GF-D8 (cell line): ENCODE results near the gene PDE4D.

ENCODE experiments used
- DNase-seq: peaks from one replicate; lab custom pipeline; 2025; lab: John Stamatoyannopoulos, UW

PDE4D gene

DNA sequence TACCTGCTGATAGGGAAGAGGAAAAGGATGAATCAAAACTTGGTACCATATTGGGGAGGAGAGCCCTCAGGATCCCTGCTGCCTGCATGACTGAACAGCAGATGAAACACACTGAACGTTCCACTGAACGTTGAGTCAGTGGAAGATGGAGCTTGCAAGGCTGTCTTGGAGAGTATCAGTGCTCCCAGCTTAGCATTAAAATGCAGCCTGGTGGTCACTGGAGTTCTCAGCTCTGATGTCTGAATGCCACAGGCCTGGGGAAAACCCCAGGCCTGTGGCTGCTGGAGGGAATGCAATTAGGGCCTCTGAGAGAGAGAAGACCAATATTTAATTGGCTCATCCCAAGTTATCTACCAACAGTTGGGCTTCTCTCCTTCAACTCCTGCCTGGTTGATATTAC, 54.5 kb downstream of the PDE4D start:
- no peak for DNase-seq

DNA sequence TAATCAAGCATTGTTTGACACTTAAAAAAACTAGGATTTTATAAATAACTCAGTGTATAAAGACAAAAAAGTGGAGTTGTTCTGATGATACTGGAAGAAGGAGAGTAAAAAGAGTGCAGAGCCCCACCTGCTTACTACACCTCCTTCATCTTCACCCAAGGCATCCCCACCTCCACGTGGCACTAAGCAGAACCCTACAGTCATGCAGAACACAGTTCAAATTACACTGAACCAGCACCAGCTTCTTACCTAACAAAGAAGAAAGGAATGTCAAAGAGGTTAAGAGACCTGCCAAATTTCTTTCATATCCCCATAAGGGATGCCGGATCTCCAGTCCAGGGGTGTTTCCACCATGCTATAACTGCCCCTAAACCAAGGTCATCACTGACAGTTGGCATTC, 55.5 kb downstream of the PDE4D start:
- no peak for DNase-seq

DNA sequence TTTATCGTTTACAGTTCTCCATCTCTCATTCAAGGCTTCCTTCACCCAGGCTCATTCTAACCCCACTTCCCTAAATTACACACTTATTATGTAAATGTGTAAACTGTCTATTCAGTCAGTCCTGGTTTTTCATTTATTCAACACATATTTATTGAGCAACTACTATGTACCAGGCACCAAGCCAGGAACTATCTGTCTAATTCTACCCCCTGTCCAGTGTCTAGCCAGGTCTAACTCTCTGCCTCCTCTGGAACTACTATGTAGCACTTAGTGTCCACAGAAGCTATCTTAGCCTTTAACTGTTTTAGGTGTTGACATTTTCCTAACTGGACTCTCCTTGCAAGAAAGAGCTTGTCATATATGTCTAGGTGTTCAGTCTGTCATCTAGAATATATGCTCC, 56.5 kb downstream of the PDE4D start:
- no peak for DNase-seq

DNA sequence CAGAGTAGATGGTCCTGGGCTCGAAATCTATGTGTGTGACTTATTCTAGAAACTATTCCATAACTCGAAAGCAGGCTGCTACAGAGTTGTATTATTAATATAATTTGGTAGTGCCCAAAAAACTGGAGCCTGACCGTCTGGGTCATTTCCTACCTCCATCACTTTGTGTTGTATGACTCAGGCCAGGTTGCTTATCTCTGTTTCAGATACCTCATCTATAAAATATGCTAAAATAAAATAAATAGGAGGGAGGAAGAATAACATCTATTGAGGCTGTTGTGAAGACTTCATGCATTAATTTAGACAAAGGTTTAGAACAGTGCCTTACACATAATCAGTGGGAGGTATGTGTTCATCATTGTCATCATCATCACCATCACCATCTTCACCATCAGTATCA, 57.7 kb downstream of the PDE4D start:
- no peak for DNase-seq

DNA sequence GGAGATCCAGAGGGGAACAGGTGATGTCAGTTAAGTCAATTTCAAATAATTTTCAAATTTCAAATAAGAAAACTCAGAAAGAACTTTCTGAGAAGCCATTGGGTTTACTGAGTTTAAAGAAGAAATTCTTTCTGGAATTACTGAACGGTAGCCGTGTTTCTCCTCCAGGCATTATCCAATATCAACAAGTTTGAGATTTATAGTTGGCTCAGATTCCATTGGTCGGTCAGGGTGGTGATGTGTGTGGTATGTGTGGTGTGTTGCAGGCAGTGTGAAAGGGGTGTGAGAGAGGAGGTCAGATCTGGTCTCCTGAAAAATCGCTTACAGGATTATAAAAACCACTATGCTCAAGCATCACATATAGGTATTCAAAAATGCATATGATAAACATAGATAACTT, 60.1 kb downstream of the PDE4D start:
- DNase-seq = no peak

DNA sequence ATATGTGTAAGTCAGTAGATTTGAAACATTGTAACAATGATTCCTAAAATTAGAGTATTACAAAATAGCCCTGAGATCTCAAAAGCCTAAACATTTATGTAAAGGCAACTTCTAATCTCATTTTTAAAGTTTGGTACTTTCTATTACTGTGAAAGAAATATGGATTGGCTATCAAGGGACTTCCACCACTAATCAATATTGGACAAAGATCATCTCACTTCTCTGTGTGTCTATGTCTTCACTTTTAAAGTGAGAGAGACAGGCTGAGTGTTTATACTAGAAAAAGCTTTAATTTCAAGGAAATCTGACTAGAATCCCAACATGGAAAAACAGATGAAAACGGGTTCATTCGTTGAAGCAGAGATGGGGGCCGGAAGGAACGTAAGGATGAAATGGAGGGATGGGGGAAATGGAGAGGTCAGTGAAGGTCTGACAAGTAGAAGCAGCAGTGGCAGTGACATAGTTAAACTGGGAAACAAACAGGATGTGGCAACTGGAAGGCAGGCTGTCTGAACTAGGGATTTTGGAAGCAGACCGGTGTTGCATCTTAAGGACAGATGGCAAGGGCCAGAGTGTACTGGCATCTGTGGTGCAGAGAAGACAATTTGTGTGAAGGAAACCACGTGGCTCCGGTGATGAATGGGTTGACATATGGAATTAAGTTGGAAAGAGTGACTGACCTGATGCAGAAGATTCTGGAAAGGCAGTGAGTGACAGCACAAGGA, 60.8 kb downstream of the PDE4D start:
- DNase-seq = no peak

DNA sequence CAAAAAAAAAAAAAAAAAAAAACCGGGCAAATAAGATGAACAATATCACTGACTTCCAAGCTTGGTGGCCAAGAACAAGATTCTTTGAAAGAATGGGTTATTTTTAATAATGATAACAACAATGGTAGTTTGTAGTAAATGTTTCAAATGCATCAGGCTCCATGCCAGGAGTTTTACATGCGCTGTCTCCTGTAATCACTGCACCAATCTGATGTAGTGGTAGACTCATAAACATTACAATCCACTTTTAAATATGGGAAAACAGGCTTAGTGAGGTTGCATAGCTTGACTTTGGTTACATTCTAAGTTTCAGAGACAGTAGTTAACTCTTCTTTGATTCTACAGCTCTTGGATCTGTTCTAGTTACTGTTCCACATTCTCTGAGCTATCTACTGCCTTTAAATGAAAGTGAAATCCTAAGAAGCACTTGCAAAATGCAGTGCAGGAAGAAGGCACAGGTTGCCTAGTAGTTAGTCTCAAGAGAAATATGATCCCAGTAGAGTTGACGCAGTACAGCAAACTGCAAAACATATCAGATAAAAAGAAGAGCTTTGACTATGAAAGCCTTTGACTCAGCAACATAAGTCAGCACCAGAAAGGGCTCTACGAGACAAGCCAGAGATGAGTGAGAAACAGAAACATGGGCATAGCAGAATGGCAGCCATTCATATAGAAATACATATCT, 62.1 kb downstream of the PDE4D start:
- no peak for DNase-seq

DNA sequence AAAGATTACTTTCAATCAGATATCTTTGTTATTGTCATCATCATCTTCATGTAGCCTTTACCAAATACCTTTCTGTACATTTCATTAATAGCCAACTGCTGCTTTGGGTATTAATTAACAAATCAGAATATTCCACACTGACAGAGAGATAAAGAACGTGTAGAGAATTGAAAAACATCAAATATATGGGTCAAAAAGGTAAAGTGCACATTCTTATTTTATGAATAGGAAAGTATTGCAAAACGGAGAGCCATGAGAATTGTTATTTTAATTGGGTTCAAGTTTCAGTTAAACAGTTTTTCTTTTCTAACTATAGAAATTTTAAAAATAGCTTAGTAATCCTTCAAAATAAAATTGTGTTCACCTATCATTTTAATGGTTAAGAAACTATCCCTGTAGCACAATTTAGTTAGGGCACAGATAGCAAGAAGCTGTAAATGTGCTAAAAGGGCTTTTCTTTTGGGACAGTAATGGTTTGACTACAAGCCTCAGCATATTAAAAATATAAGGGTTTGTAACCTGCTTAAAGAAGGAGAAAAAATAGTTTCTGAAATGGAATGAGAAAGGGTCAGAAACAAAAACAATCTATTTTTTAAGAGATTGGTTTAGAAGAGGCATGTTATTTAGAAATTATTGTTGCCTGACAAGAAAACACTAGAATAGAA, 62.9 kb downstream of the PDE4D start:
- no peak for DNase-seq

DNA sequence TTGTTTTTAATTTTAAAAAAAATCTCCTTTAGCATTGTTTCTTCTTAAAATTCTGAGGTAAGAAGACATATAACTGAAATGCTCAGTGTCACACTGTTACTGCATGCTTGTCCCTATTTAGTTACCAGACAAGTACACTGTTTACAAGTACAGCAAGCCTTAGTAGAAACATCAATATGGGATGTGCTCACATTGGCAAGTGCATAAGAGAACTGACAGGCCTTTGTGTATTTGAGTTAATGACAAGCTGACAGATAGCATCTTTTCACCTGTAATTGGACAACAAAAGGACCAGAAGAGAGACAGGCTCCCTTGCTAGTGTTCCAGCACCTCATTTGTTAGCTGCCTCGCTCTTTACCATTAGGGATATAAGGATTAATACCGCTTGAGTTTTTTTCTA, 63.6 kb downstream of the PDE4D start:
- no peak for DNase-seq

DNA sequence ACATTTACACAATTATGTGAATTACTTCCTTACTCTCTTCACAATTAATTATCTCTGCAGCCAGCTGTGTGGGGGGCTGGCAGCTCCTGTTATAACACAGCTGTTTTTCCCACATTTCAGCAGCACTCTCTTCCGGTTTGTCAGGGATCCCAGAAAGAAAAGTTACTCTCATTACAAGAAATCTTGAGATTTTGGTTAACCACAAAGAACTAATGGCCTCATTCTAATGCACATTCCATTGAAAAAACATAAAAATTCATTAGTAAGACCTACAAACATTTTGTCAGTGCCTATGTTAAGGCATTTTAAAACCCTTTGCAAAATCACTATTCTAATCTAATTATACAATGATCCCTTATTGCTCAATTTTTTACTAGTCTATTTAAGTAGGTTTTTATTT, 64.1 kb downstream of the PDE4D start:
- no peak for DNase-seq

DNA sequence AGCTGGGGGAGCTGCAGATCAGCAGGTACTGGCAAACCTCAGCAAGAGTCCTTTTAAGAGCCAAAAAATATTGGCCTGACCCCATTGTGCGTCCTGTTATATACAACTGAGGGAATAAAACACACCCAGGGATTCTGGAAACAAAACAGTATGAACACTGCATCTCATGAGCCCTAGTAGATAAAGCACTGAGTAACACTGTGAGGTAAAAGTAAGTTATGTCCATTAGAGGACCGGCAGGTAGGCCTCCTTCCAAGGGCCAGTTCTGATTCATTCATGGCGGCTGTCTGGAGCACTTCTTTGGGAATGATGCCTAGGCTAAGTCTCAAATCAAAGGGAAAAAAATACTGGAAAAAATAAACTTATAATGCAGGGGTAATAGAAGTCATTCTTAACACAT, 64.9 kb downstream of the PDE4D start:
- DNase-seq = no peak

DNA sequence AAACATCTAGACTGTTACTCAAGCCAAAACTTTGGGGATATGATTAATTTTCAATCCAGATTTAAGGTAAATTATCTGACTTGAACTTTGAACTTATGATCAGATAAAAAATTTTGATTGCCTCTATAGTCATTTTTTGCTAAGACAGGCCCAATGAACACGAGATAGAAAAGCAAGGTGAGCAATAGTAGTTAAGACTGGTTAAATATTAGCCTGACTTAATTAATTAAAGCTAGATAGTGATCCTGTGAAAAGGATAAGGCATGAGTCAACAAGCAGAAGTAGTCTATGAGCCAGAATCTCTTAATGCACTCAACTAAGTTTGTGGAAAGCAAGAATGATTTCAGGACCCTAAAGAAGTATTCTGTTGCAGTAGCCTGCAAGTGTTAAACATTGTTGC, 66.5 kb downstream of the PDE4D start:
- DNase-seq = no peak

DNA sequence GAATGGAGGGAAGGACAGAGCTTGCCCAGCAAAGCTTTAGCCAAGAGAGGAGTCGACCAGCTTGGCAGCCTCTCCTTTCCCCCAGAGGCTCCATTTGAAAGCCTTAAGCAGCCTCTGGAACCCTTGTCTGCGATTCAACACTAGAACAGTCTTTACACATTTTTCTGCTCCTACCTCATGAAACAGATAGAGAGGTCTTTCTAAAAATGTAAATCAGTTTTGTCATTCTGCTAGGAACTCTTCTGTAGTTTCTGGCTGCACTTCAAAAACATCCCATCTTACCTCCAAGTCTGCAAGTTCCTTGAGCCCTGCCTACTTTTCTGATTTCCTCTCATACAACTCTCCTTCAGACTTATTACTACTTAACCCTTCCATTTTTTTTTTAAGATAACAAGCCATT, 70.1 kb downstream of the PDE4D start:
- no peak for DNase-seq

DNA sequence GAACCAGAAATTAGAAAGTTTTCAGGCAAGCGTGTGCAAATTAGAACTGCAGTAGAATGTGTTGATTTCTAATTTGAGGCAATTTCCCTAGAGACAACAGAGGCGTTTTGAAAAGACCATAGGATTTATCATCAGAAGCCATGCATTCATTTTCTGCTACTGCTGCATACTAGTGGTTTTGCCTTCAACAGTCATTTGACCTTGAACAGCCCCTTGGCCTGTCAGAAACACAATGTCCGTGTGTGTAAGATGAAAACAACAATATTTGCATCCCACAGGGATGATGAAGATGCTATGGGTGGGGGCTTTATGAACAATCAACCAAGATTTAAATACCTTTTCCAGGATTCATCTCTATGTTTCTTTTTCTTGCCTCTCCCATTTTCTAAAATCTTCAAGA, 73.7 kb downstream of the PDE4D start:
- DNase-seq = no peak

DNA sequence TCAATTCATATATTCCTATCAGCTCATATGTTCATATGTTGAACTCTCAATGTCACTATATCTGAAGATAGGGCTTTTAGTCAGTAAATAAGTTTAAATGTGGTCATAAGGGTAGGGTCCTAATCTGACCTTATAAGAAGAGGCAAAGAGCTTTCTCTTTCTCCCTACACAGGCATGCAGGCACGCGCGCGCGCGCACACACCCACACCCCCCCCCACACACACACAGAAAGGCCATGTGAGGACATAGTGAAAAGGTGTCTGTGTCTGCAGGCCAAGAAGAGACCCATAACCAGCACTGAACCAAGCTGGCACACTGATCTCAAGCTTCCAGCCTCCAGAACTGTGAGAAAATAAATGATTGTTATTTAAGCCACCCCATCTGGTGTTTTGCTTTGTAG, 76.0 kb downstream of the PDE4D start:
- no peak for DNase-seq

DNA sequence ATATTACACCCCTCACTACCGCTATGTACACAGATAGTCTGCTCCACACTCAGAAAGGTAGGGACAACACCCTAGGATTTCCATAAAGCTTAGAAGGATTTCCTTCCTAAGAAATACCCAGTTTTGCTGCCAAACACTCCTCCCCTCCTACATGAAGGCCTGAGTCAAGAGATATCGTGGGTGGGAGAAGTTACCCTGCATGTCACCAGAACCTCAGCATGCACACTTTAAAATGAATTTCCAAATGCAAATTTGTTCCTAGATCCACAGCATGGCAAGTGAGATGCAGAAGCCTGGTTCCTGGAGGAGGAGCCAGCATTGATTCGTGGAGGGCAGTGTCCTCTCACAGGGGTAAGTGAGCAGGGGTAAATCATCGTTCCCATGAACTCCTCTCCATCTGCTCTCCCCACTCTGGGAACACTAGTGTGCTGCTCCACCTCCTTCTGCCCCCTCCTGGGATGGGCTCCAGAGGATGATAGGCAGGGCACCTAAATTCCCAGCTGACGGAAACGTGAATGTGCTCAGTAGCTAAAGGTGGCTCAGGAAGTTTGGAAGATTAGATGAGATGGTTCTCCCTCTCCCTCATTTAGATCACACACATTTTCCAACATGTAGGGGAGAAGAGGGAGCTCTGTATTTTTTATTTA, 76.7 kb downstream of the PDE4D start:
- DNase-seq = no peak

DNA sequence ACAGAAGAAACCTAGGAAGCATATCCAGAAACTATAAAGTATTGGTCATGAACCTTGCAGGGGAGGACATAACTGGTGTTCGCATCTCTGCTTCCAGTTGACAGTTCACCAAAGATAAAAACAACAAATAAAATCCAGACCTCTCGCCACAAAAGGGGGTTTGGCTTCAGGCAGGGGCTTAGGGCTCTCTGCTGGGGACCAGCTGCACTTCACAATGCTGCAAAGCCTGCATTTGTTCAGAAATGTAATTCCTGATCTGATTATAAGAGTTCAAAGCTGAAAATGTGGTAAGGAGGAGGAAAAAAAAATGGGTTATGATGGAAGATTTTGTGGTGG, 79.0 kb downstream of the PDE4D start:
- DNase-seq = no peak

DNA sequence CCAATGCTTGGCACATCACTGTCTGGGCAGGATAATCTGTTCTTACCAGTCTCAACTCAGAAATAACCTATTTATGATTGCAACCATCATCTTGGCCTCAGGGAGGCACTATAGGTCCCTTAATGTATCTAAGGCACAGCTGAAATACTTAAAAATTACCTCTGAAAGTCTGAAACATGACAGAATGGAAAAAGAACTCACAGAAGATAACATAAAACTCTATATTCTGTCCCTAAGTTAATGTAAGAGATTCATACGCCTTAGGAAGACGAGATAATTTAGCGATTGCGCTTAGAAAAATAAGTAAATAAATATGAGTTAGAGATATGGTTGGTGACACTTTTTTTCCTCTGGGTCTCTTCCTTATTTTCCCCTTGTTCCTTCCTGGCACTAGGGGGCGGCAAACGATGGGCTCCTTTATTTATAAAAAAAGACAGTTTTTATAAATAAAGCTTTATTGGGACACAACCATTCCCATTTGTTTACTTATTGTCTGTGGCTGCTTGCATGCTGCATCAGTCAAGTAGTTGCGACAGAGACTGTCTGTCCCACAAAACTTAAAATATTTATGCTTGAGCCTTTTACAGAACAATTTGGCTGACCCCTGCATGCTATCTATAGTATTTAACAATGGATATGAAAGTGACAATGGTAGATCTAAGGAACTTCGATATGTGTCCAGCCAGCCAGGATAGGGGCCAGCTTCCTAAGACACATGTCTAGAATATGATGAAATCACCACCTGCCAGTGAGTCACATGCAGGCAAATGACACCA, 79.6 kb downstream of the PDE4D start:
- DNase-seq = peak; percentile 54

DNA sequence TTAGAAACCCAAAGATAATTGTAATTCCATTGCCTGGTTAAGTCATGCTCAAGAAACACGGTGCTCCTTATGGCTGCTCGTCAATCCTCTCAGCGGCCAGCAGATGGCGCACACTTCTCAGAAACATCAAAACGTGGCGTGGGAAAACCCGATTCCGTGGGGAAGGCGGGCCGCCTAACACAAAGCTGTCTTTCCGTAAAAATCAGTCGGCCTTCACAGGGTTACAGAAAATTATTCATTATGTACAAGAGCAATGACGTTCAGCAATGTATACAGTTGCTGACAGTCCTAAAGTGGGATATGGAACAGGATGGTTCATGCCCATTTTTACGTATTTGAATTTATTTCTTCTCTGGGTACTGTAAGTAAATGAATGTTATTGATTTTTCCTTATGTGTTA, 83.5 kb downstream of the PDE4D start:
- DNase-seq = peak; percentile 14

DNA sequence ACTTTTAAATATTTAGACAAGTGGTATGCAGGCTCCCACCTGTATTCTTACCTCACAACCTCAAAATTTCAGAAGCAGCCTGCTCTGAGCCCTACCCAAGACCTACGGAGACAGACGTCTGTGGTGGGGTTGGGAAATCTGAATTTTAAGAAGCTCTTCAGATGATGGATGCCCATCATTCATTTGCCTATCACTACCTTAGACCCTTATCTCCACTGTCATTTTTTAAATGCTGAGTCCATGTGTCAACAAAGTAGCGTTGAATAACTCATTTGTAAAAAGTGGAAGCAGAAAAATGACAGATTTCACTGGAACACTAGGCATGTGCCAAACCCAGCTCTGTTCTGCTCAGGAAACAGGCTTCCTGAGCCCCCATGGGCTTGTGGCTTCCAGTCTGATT, 85.7 kb downstream of the PDE4D start:
- no peak for DNase-seq

DNA sequence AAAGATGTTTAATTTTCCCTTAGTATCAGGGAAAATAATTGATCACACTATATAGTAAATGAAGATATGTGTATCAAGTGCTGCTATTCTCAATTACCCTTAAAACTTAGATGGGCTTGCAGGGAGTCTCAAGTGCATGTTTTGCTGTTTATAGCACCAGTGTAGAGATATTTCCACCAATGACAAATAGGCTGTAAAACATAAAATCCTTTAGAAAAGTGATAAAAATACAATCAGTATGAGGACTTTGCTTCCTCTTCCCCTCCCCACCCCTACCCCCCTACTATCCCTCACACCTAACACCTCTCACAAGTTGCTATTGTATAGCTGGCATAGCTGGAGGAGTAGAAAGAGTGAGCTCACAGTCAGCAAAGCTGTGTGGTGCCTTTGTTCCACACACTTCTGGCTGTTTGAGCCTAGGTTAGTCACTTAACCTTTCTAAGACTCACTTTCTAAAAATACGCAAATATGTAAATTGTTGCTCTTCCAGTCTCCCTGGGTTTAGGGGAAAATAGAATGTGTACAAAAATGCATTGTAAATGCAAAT, 93.1 kb downstream of the PDE4D start:
- no peak for DNase-seq
